WTC11 (cell line): ENCODE results near the gene CRPPA.

ENCODE experiments used
- CDX4 ChIP-seq: fragments of 250-450 bp; sonication (Bioruptor Pico); IDR thresholded peaks from 2 replicates; pipeline ENCODE4 v1.9.0; 2021; ENCODE audit warnings: moderate library complexity, mild to moderate bottlenecking, inconsistent platforms, borderline replicate concordance
- CTCF ChIP-seq: fragments of 200-600 bp; IDR thresholded peaks from 2 replicates; pipeline ENCODE4 v1.8.0; 2022; ENCODE audit warnings: antibody characterized with exemption
- E2F4 ChIP-seq: sonication (generic); formaldehyde crosslinking; IDR thresholded peaks from 2 replicates; pipeline ENCODE4 v1.8.1; 2022; ENCODE audit warnings: low read depth, mild to moderate bottlenecking, moderate library complexity, missing genetic modification reagents, borderline replicate concordance
- ERG ChIP-seq: fragments of 250-450 bp; sonication (Bioruptor Pico); IDR thresholded peaks from 2 replicates; pipeline ENCODE4 v1.8.0; 2021; ENCODE audit warnings: mild to moderate bottlenecking
- FOXP1 ChIP-seq: sonication (generic); formaldehyde crosslinking; IDR thresholded peaks from 2 replicates; pipeline ENCODE4 v1.8.0; 2022; ENCODE audit warnings: missing genetic modification reagents, mild to moderate bottlenecking, moderate library complexity, borderline replicate concordance
- GABPB1 ChIP-seq: sonication (generic); formaldehyde crosslinking; IDR thresholded peaks from 2 replicates; pipeline ENCODE4 v1.8.1; 2023; ENCODE audit warnings: mild to moderate bottlenecking, missing genetic modification reagents
- KAT7 ChIP-seq: sonication (generic); formaldehyde crosslinking; IDR thresholded peaks from 2 replicates; pipeline ENCODE4 v1.8.1; 2023; ENCODE audit warnings: missing genetic modification reagents, mild to moderate bottlenecking, borderline replicate concordance
- MAX ChIP-seq: sonication (generic); formaldehyde crosslinking; IDR thresholded peaks from 2 replicates; pipeline ENCODE4 v1.8.0; 2022; ENCODE audit warnings: mild to moderate bottlenecking, missing genetic modification reagents
- SMAD3 ChIP-seq: sonication (generic); formaldehyde crosslinking; IDR thresholded peaks from 2 replicates; pipeline ENCODE4 v1.8.0; 2022; ENCODE audit warnings: missing genetic modification reagents, mild to moderate bottlenecking, borderline replicate concordance
- SP1 ChIP-seq: sonication (generic); formaldehyde crosslinking; conservative IDR thresholded peaks from 2 replicates; pipeline ENCODE4 v1.8.1; 2022; ENCODE audit warnings: missing genetic modification reagents
- ZNF138 ChIP-seq: sonication (generic); formaldehyde crosslinking; conservative IDR thresholded peaks from 2 replicates; pipeline ENCODE4 v1.8.1; 2022; ENCODE audit warnings: mild to moderate bottlenecking, moderate library complexity, missing genetic modification reagents
- ZNF281 ChIP-seq: sonication (generic); formaldehyde crosslinking; IDR thresholded peaks from 2 replicates; pipeline ENCODE4 v1.8.0; 2023; ENCODE audit warnings: mild to moderate bottlenecking, missing genetic modification reagents
- ZNF317 ChIP-seq: sonication (generic); formaldehyde crosslinking; IDR thresholded peaks from 2 replicates; pipeline ENCODE4 v1.8.1; 2023; ENCODE audit warnings: low read depth, mild to moderate bottlenecking, moderate library complexity, missing genetic modification reagents, borderline replicate concordance
- ZSCAN18 ChIP-seq: fragments of 250-450 bp; sonication (Bioruptor Pico); IDR thresholded peaks from 2 replicates; pipeline ENCODE4 v2.1.2; 2022; ENCODE audit warnings: mild to moderate bottlenecking, moderate library complexity

GRCh38 chr7:16395121-16395520, 26.2 kb downstream of the CRPPA start:
- TF ChIP-seq MAX (CRISPR knock-in tag): no peak
- no peak for TF ChIP-seq CTCF
- no peak for TF ChIP-seq ERG (CRISPR knock-in tag)
- no peak for TF ChIP-seq ZNF281
- no peak for TF ChIP-seq SP1 (CRISPR knock-in tag)
- no peak for TF ChIP-seq CDX4 (CRISPR knock-in tag)
- no peak for TF ChIP-seq E2F4 (CRISPR knock-in tag)
- no peak for TF ChIP-seq ZNF317 (CRISPR knock-in tag)
- no peak for TF ChIP-seq GABPB1
- TF ChIP-seq FOXP1 (CRISPR knock-in tag): no peak
- TF ChIP-seq SMAD3: no peak
- no peak for TF ChIP-seq KAT7
- TF ChIP-seq ZSCAN18 (CRISPR knock-in tag): no peak
- TF ChIP-seq ZNF138 (CRISPR knock-in tag): no peak
